ENCODE data around the gene TMEM225B.
"Not testable (repeated sequence)": the region's sequence is repeated elsewhere in the genome, so short reads cannot be mapped to it uniquely, and the experiment has no call there.

TMEM225B gene

GRCh38 chr7:99562114-99562784 lies 35.8 kb upstream of the TMEM225B start:
- no peak for DNase-seq (ENCODE audit: low read depth)
- TF ChIP-seq CTCF (conservative IDR thresholded peaks at IDR 0.05; ENCODE audit: low read depth, low read length): no peak
- no peak overlapping the region for H3K4me3 ChIP-seq (ENCODE audit: low read depth, low read length)

GRCh38 chr7:99562832-99563231 lies 35.2 kb upstream of the TMEM225B start:
- peak; percentile 99 for DNase-seq (ENCODE audit: low read depth)
- H3K4me3 ChIP-seq (ENCODE audit: low read depth, low read length): no peak overlapping the region

GRCh38 chr7:99563650-99564049 lies 34.4 kb upstream of the TMEM225B start:
- DNase-seq (ENCODE audit: low read depth): peak; percentile 77
- no peak overlapping the region for H3K4me3 ChIP-seq (ENCODE audit: low read depth, low read length)
- no peak for TF ChIP-seq CTCF (conservative IDR thresholded peaks at IDR 0.05; ENCODE audit: low read depth, low read length)

More at GRCh38 chr7:99562832-99563231, 35.2 kb upstream of the TMEM225B start:
- TF ChIP-seq CTCF (conservative IDR thresholded peaks at IDR 0.05; ENCODE audit: low read depth, low read length): no peak

GRCh38 chr7:99568770-99569169 lies 29.3 kb upstream of the TMEM225B start:
- not testable (repeated sequence) for DNase-seq (ENCODE audit: low read depth); H3K4me3 ChIP-seq (ENCODE audit: low read depth, low read length)

GRCh38 chr7:99571768-99572167 lies 26.3 kb upstream of the TMEM225B start:
- no peak for DNase-seq (ENCODE audit: low read depth)
- TF ChIP-seq CTCF (conservative IDR thresholded peaks at IDR 0.05; ENCODE audit: low read depth, low read length): no peak
- H3K4me3 ChIP-seq (ENCODE audit: low read depth, low read length): no peak overlapping the region

GRCh38 chr7:99573257-99573656 lies 24.8 kb upstream of the TMEM225B start:
- TF ChIP-seq CTCF (conservative IDR thresholded peaks at IDR 0.05; ENCODE audit: low read depth, low read length): no peak
- DNase-seq (ENCODE audit: low read depth): no peak
- H3K4me3 ChIP-seq (ENCODE audit: low read depth, low read length): no peak overlapping the region

- DNase-seq (ENCODE audit: low read depth): no peak
- no peak overlapping the region for H3K4me3 ChIP-seq (ENCODE audit: low read depth, low read length)
- no peak for TF ChIP-seq CTCF (conservative IDR thresholded peaks at IDR 0.05; ENCODE audit: low read depth, low read length)
These were observed 21.8 kb upstream of the TMEM225B start for GRCh38 chr7:99576251-99576650.

Measured in choroid plexus epithelial cell (primary cell).